G401.6 (cell line): ENCODE measurements around the gene METTL9.
"Not testable (repeated sequence)": the region's sequence is repeated elsewhere in the genome, so short reads cannot be mapped to it uniquely, and the experiment has no call there.

Experiments
- FAIRE-seq: peaks from 2 replicates; lab custom pipeline; 2012; peaks lifted over from hg19 to GRCh38; lab: Jason Lieb, UNC

The METTL9 gene

GRCh38 chr16:21574372-21574771, 25.0 kb upstream of the METTL9 start:
- FAIRE-seq, result no peak

- not testable (repeated sequence) for FAIRE-seq
These were observed 23.1 kb upstream of the METTL9 start for GRCh38 chr16:21576323-21576722.

- FAIRE-seq, result not testable (repeated sequence)
These were observed 21.9 kb upstream of the METTL9 start for GRCh38 chr16:21577487-21577886.

- not testable (repeated sequence) for FAIRE-seq
These were observed 21.1 kb upstream of the METTL9 start for GRCh38 chr16:21578311-21578710.

DNA sequence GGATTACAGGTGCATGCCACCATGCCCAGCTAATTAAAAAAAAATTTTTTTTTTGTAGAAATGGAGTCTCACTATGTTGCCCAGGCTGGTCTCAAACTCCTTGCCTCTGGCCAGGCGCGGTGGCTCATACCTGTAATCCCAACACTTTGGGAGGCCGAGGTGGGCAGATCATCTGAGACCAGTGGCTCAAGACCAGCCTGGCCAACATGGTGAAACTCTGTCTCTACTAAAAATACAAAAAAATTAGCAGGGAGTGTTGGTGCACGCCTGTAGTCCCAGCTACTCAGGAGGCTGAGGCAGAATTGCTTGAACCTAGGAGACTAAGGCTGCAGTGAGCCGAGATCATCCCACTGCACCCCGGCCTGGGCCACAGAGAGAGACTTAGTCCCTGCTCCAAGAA, 19.2 kb upstream of the METTL9 start:
- FAIRE-seq, result not testable (repeated sequence)

GRCh38 chr16:21580807-21581206, 18.6 kb upstream of the METTL9 start:
- no peak for FAIRE-seq

DNA sequence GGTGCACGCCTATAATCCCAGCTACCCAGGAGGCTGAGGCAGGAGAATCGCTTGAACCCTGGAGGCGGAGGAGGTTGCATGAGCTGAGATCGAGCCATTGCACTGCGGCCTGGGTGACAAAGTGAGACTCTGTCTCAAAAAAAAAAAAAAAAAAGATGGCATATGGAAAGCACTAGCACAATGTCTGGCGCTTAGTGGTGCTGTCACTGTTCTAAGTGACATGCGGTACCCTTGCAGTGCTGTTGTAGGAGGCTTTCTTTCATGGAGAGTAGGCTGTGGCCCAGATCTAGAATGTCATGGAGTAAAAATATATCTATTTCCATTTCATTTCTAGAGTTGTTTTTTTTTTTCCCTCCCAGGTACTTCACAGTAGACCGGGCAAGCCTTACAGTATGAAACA, 14.6 kb upstream of the METTL9 start:
- FAIRE-seq, result no peak

DNA sequence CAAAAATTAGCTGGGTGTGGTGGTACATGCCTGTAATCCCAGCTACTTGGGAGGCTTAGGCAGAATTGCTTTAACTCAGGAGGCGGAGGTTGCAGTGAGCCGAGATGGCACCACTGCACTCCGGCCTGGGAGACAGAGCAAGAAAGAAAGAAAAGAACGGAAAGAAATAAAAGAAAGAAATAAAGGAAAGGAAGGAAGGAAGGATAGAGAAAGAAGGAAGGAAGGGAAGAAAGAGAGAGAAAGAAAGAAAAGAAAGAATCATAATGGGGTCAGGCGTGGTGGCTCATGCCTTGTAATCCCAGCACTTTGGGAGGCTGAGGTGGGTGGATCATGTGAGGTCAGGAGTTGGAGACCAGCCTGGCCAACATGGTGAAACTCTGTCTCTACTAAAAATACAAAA, 10.8 kb upstream of the METTL9 start:
- FAIRE-seq, result not testable (repeated sequence)

GRCh38 chr16:21589551-21589950, 9.8 kb upstream of the METTL9 start:
- FAIRE-seq, result no peak

GRCh38 chr16:21590287-21590686, 9.1 kb upstream of the METTL9 start:
- FAIRE-seq, result no peak

DNA sequence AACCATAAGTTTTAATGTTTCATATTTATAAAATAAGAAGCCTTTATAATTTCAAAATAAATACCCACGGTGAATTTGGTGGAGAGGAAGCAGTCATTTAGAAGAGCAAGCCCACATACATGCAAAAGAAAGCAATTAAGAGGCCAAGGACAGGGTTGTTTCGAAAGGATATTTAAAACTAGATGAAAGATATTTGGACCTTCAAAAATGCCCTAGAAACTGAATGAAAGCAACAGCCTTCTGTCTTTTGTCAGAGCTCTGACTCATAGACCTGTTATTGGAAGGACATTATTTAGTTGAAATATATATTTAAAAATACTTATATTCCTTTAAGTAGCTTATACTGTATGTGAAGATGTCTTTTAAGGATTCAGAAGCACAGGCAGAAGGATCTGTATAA, 8.6 kb upstream of the METTL9 start:
- peak; percentile 8 for FAIRE-seq

DNA sequence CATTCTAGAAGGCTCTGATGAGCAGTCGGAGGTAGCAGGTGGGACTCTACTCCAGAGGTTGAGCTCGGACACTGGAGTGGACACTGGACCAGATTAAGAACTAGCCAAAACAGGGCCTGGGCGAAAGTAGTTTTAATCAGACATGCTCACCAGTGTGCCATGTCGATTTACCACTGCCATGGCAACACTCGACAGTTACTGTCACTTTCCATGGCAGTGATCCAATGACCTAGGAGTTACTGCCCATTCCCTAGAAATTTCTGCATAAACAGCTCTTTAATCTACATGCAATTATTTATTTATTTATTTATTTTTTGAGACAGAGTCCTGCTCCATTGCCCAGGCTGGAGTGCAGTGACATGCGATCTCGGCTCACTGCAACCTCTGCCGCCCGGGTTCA, 7.2 kb upstream of the METTL9 start:
- no peak for FAIRE-seq

GRCh38 chr16:21593530-21594289, 5.7 kb upstream of the METTL9 start:
- FAIRE-seq, result no peak

DNA sequence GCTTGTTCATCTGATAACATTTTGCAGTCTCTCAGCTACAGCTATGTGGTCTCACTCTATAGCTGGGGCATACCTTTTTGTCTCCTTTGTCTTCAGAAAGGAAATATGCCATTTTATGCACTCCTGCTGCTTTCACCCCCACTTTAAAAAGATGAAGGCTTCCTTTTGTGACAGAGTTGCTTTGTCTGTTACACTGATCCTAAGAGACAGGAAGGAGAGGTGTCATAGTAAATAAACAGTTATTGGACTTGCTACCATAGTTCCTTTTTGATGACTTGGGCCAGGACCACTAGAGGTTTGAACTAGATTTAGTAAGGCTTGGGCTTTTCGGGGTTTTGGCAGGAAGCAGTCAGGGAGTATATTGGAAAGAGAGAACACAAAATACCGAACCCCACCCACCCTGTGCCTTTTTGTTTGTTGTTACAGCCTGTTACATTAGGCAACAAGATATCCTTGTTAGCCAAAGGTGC, 1.8 kb upstream of the METTL9 start:
- FAIRE-seq, result no peak

GRCh38 chr16:21598206-21598605, 1.2 kb upstream of the METTL9 start:
- no peak for FAIRE-seq

- FAIRE-seq, result no peak
These were observed 666 bp upstream of the METTL9 start for GRCh38 chr16:21598701-21599121.

- FAIRE-seq, result no peak
These were observed 825 bp downstream of the METTL9 start for GRCh38 chr16:21600031-21600773.

GRCh38 chr16:21602785-21603184, 3.4 kb downstream of the METTL9 start:
- FAIRE-seq, result no peak

- peak; percentile 48 for FAIRE-seq
These were observed 4.6 kb downstream of the METTL9 start for GRCh38 chr16:21603928-21604327.

- FAIRE-seq, result not testable (repeated sequence)
These were observed 6.5 kb downstream of the METTL9 start for GRCh38 chr16:21605848-21606247.

DNA sequence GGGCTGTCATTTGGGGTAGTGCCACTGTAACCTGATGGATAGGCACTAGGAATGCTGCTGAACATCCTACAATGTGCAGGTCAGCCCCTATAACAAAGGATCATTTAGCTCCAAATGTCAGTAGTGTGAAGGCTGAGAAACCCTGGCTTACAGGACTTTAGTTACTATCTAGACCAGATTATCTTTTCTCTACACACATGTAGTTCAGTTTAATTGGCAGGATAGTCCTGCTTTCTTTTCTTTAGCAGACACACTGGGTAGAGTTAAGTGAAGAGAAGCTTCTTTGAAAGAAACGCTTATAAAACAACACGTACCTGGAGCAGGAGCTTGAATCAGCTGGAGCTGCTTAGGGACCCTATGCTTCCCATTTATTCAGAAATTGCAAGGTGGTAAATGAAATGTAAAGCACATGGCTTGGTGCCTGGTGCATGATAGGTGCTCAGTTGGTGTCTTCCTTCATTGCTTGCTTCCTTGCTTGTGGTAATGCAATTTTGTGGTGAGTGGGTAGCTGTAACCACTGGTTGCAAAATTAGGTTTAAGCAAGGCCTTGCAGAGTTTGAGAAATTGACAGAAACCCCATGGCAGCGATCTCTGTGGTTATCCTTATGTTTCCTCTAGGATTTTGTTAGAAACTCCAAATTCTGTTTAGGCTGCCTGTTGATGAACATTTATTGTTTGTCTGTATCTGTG, 9.4 kb downstream of the METTL9 start:
- FAIRE-seq, result no peak

DNA sequence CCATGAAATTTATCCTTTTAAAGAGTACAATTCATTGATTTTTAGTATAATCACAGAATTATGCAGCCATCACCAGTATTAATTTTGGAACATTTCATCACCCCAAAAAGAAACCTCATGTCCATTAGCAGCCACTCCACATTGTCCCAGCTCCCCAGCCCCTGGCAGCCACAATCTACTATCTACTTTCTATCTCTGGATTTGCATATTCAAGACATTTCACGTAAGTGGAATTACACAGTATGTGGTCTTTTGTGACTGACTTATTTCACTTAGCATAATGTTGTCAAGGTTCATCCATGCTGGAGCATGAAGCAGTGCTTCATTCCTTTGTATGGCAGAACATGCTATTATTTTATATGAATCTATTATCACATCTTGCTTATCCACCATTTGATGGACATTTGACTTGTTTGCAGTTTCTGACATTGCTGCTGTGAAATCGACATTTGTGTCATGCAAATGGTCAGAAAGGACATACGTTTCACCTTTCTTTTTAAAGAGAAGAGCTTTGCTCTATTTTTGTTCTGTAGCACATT, 10.7 kb downstream of the METTL9 start:
- no peak for FAIRE-seq

GRCh38 chr16:21610766-21611165, 11.4 kb downstream of the METTL9 start:
- FAIRE-seq, result no peak
